Stomach (tissue), 4 donors: ENCODE results near the gene SRC.

ENCODE experiments used
- CTCF ChIP-seq, 7 experiments: fragments of 450-650 bp in 4 of 7; fragments of 200-600 bp in 3 of 7; sonication (generic) in 3 of 7; IDR thresholded peaks; one replicate each; pipeline ENCODE4 v1.5.1; 2016 to 2019; ENCODE audit warnings: antibody characterized with exemption in 7 of 7, control low read depth in 2 of 7, mild to moderate bottlenecking in 1 of 7
- EP300 ChIP-seq: sonication (generic); formaldehyde crosslinking; IDR thresholded peaks from one replicate; pipeline ENCODE4 v1.6.1; 2017; ENCODE audit warnings: antibody characterized with exemption
- POLR2A ChIP-seq, 4 donors: fragments of 450-650 bp; IDR thresholded peaks; one replicate each; pipeline ENCODE4 v1.6.1; 2016; ENCODE audit warnings: antibody characterized with exemption in 4 of 4, control low read depth in 2 of 4, mild to moderate bottlenecking in 1 of 4, moderate library complexity in 1 of 4
- POLR2AphosphoS5 ChIP-seq, 3 donors: sonication (generic); formaldehyde crosslinking; IDR thresholded peaks; one replicate each; pipeline ENCODE4 v1.6.1; 2016; ENCODE audit warnings: antibody characterized with exemption in 3 of 3

- TF ChIP-seq CTCF (IDR thresholded peaks at IDR 0.05) (no peak), EP300 (no peak), POLR2AphosphoS5 (IDR thresholded peaks at IDR 0.05) (peak in 1 of 3 donors; percentile 38), POLR2A (IDR thresholded peaks at IDR 0.05) (no peak)
Measured at GRCh38 chr20:37406010-37406998, 60.4 kb downstream of the SRC start.
